COLO668 (cell line): ENCODE measurements around the gene TRIM3.
A peak's percentile ranks its signal among the peaks of the same experiment; 100 is the strongest.

Experiments
- DNase-seq: peaks from one replicate; lab custom pipeline; 2025; ENCODE audit not compliant: unreplicated experiment; lab: John Stamatoyannopoulos, UW

Gene TRIM3

DNA sequence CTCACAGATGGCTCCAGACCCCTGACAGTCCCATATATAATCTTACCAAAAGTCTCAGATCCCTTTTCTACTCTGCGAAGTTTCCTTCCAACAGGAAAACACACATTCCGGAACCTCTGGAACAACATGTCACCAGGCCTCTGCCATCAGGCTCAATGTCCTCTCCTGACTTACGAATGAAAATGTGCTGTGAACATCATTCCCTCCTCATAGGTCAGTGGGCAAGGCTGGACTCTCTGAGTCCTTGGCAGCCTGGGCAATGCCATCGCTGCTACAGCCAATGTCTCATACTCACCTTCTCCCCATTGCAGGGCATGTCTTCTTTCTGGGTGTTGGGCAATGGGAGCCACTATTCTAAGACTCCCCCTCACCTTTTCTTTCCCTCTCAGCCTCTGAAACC is 31.3 kb downstream of the TRIM3 start:
- no peak for DNase-seq

- DNase-seq, result no peak
These were observed 32.8 kb downstream of the TRIM3 start, which contains the start of gene HPX for GRCh38 chr11:6440906-6441358. Gene HPX (minus strand): TSS chr11:6440987. CDS start chr11:6440963, 24 bp downstream.

DNA sequence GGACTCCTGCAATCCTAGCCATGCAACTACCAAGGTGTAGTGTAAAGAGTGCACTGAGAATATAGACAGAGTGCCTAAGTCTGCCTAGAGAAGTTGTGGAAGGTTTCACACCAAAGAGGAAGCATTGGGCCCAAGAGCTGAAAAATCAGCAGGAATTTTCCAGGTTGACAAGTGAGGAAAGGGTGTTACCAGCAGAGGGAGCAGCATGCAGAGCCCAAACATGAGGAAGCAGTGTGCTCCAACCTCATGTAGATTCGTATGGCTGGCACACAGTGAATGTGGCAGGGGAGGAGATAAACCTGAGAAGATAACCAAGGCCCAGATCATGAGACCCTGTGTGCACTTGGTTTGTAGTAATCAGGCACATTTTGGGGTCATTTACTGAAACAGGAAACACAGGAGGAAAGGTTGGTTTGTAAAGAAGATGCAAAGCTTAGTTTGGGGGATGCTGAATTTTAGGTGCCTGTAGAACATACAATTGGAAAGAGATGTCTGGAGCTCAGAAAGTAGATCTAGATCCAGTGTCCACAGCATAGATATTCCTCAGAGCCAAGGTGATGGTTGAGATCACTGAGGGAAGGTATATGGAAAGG is 34.7 kb downstream of the TRIM3 start:
- peak; percentile 54 for DNase-seq

GRCh38 chr11:6437993-6438392 is 35.7 kb downstream of the TRIM3 start:
- DNase-seq, result no peak

DNA sequence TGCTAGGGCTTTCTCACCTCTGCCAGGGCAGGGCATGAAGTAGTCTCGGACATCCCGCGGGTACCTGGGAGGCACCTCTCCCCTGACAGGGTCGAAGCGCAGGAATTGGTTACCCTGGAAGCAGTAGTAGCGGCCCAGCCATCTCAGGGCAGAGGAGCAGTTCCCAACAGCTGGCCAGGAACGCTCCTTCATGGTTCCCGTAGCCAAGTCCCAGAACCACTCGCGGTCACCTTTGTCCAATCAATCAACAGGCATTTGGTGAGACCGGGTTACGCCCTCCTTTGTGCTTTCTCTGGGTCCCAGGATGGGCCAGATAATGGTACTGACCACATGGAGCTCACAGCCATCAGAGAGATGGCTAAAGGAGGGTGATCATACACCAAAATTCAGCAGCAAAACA is 36.3 kb downstream of the TRIM3 start:
- DNase-seq, result no peak

DNA sequence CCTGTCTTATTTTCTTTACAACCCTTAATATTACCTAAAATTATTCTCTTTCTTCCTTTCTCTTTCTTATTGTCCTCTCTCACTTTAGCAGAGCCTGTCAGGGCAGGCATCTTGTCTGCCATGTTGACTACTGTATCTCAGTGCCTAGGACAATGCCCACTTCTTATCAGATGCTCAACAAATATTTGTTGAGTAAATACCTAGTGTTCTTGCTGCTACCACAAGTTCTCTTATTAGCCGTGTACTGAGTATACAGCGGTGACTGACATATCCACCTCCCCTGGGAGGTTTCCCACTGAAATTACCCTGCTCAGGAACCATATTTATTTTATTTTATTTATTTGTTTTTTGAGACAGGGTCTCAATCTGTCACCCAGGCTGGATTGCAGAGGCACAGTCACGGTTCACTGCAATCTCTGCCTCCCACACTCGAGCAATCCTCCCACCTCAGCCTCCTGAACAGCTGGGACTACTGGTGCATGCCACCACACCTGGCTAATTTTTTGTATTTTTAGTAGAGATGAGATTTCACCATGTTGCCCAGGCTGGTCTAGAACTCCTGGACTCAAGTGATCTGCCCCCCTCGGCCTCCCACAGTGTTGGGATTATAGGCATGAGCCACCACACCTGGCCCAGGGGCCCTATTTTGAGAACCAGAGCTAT is 39.6 kb downstream of the TRIM3 start:
- no peak for DNase-seq

- DNase-seq, result no peak
These were observed 41.9 kb downstream of the TRIM3 start for GRCh38 chr11:6431861-6432260.

DNA sequence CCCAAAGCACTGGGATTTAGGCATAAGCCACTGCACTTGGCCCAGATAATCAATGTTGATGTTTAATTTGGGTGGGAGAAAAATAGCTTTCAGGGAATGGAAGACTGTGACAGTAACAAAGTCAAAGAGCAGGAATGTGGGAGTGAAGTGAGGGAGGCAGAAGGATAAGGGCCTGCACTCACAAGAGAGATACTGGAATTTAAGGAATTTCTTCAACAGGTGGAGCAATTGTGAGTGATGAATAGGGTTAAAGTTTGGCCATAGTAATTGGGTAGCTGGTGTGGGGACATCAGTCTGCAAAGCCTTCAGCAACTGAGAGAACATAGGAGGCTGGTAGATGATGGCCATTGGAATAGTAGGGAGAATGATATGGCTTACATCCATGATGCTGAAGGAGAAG is 46.2 kb downstream of the TRIM3 start:
- DNase-seq, result no peak

- DNase-seq, result no peak
These were observed 53.1 kb downstream of the TRIM3 start for GRCh38 chr11:6420677-6421076.

GRCh38 chr11:6419009-6419631 is 54.6 kb downstream of the TRIM3 start, which contains the start of gene APBB1:
Gene APBB1 (minus strand): TSS chr11:6419094. CDS start chr11:6411347, 7,747 bp downstream.
- peak; percentile 85 for DNase-seq

- peak; percentile 19 for DNase-seq
These were observed 55.2 kb downstream of the TRIM3 start for GRCh38 chr11:6418557-6419008.

GRCh38 chr11:6417907-6418556 is 55.7 kb downstream of the TRIM3 start:
- DNase-seq, result no peak

- DNase-seq, result no peak
These were observed 57.9 kb downstream of the TRIM3 start for GRCh38 chr11:6415797-6416196.

- DNase-seq, result no peak
These were observed 58.8 kb downstream of the TRIM3 start for GRCh38 chr11:6414874-6415328.

DNA sequence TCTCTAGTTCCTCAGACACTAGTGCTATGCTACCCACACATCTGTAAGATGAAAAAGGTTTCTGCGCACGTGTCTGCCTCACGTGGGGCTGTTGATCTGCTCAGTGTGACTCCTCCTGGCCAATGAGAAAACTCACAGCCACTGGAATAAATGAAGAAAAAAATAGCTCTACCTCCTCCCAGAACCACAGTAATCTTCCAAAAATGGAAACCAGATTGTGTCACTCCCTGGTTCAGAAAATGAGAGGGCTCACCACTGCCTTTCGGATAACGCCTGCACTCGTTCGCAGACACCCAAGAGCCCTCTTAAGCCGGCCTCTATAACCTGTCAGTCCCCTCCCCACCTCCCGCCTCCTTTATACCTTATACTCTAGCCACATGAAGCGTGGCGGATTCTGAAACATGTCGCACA is 59.9 kb downstream of the TRIM3 start:
- DNase-seq, result no peak

DNA sequence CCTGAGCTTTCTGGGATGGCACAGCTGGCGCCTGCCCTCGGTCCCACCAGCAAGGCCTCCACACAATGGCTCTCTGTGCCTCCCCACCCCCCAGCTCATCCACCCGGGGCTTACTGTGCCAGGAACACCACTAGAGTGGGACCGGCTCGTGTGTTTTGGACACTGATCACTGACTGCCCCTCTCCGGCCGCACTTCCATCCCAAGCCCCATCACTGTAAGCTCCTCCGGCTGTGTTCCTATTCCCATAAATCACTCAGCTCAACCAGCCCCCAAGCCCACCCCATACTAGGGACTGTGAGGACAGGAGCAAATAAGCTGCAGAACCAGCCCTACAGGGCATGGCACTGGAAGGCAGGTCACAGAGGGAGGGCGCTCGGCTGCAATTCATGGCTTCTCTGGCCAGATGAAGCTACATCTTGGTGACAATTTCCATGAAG is 62.1 kb downstream of the TRIM3 start:
- no peak for DNase-seq

DNA sequence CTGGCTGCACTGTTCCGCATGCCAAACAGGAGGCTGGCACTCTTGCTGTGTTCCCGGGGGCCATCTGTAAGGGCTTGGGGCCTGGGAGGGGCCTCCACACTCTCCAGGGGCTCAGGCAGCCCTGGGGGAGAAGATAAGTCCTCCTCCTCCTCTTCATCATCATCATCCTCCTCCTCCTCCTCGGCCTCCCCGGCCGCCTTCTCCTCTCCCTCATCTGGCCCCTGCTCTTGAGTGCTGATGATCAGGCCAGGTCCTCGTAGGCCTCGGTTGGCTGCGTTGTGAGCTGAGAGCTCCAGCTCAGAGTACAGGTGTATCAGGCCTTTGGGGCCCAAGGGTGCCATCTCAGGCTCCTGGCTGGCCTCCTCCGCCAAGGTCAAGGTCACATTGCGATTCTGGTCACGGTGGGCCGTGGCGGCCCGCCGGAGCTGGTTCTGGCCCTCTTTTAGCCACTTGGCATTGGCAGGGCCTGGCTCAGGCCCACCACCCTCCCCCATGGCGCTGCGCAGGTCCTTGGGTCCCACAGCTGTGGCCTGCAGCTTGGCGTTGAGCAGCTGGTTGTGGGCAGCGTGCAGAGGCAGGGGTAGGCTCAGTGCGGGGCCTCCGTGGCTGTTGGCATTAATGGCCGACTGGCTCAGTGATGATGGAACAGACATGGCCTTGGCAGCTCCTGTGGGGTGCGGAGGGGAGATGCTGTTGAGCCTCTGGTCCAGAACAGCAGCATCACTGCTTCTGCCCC is 62.9 kb downstream of the TRIM3 start:
- DNase-seq, result no peak

DNA sequence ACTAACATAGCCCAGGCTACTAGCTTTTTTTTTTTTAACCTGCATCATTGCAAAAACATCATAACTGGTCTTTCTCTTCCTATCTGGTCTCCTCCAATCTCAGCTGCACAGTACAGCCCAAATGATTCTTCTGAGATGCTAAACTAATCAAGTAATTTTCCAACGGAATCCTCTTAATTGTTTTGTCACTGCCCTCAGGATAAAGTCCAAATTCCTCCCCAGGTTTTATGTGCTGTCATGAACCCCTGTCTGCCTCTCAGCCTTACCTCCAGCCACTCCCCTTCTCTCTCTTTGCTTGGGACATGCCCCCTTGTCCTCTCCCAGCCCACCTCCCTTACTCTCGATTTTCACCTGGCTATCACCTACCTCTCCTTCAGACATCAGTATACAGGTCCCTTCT is 67.4 kb downstream of the TRIM3 start:
- DNase-seq, result no peak

GRCh38 chr11:6405846-6406245 is 67.9 kb downstream of the TRIM3 start:
- no peak for DNase-seq

DNA sequence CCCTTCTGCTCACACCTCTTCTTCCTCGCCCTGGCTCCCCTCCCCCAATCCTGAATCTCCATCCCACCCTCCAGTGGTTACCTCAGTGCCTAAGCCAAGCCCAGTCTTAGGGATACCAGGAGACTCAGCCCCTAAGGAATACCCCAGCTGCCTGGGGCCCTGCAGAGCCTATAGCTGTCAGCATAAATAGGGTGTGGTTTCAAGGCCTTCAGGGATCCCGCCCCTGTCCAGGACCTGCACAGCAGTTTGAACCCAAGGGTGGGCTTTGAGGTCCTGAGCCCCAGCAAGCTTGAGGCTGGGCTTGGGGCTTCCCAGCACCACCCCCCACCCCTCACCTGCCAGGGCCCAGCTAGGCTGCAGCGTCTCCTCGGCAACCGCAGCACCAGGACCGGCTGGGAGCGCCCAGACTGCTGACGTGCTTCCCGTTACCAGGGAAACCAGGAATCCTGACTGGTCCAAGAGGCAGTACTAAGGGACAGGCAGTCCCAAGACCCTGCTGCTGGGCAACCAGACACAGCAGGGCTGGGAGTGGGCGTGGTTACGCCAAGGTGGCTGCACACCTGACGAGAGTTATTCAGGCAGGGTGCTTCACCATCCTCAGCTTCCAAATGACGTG is 68.6 kb downstream of the TRIM3 start:
- DNase-seq, result peak; percentile 4
